22Rv1 (cell line): ENCODE measurements around the gene ASIC4.

ENCODE experiments used
- H3K27ac ChIP-seq: fragments of 450-650 bp; 2 replicates; pipeline ENCODE4 v1.5.1; 2017
- CTCF ChIP-seq: fragments of 450-650 bp; IDR thresholded peaks from 2 replicates; pipeline ENCODE4 v1.5.1; 2017; ENCODE audit warnings: mild to moderate bottlenecking
- ZFX ChIP-seq: fragments of 450-650 bp; IDR thresholded peaks from 2 replicates; pipeline ENCODE4 v1.6.1; 2017; ENCODE audit warnings: antibody characterized with exemption, borderline replicate concordance

The ASIC4 gene

GRCh38 chr2:219540784-219541504 lies 26.7 kb downstream of the ASIC4 start:
- TF ChIP-seq ZFX (no peak), CTCF (no peak)
- no peak overlapping the region for H3K27ac ChIP-seq

GRCh38 chr2:219541611-219542180 lies 27.4 kb downstream of the ASIC4 start:
- TF ChIP-seq ZFX (no peak), CTCF (peak; percentile 100)
- peak overlapping the region; percentile 93; the same call in 1 of the 2 replicates for H3K27ac ChIP-seq

- TF ChIP-seq ZFX (no peak), CTCF (peak; percentile 18)
- peak overlapping the region; percentile 93 for H3K27ac ChIP-seq
Observed at GRCh38 chr2:219542931-219543595, 28.8 kb downstream of the ASIC4 start.

- TF ChIP-seq ZFX, result no peak
- peak within 1 kb of the TSS; percentile 93 for H3K27ac ChIP-seq
Observed at GRCh38 chr2:219543596-219544358, 29.5 kb downstream of the ASIC4 start, which contains the start of the genes CHPF and TMEM198. Gene CHPF, minus strand, starts transcription at chr2:219543809. Its CDS starts 271 bp downstream, at chr2:219543538. Gene TMEM198, plus strand, starts transcription at chr2:219544028. Its CDS starts 700 bp downstream, at chr2:219544728.

- peak overlapping the region; percentile 93 for H3K27ac ChIP-seq
- TF ChIP-seq CTCF (no peak), ZFX (no peak)
Observed at GRCh38 chr2:219544567-219544966, 30.3 kb downstream of the ASIC4 start.

GRCh38 chr2:219545295-219545942 lies 31.1 kb downstream of the ASIC4 start:
- TF ChIP-seq ZFX (no peak), CTCF (no peak)
- no peak overlapping the region for H3K27ac ChIP-seq

- no peak for TF ChIP-seq CTCF
- no peak for TF ChIP-seq ZFX
- no peak overlapping the region for H3K27ac ChIP-seq
Observed at GRCh38 chr2:219545943-219546352, 31.7 kb downstream of the ASIC4 start.
